CD4-positive, alpha-beta T cell (primary cell): ENCODE measurements around the gene EMC9. TPM values are rescaled to one million over a fixed set of nuclear protein-coding genes. Genes with fewer than 3 reads are reported as not detected.
A peak's percentile ranks its signal among the peaks of the same experiment; 100 is the strongest.

Experiments
- ATAC-seq: fragments of 200-7000 bp; cut with Tn5 transposase; one replicate; pipeline ENCODE4 v1.10.0; 2022; ENCODE audit warnings: mild to moderate bottlenecking; ENCODE audit not compliant: poor library complexity
- CTCF ChIA-PET: fragments of 350-600 bp; sonication (Branson Sonifier 250); formaldehyde crosslinking; loops from one replicate; lab custom pipeline; 2021; ENCODE audit warnings: antibody characterized with exemption, inconsistent platforms; lab: Charles Lee
- POLR2A ChIA-PET: fragments of 350-600 bp; sonication (Branson Sonifier 250); formaldehyde crosslinking; loops from one replicate; lab custom pipeline; 2021; ENCODE audit warnings: antibody characterized with exemption, inconsistent platforms; lab: Charles Lee
- DNase-seq, 14 experiments: peaks; one replicate each; pipeline ENCODE4 v3.0.0-alpha.2; 2013 to 2020; ENCODE audit warnings: mixed read lengths in 2 of 14
- H3K27ac ChIP-seq, 2 donors: one replicate each; pipeline versions ENCODE4 v1.5.1 to v1.7.0; 2013; ENCODE audit warnings: low read length in 2 of 2, low read depth in 1 of 2, mild to moderate bottlenecking in 1 of 2
- H3K27me3 ChIP-seq, 2 experiments: 1 replicate in 1 of 2; 2 replicates in 1 of 2; pipeline versions ENCODE4 v1.6.1 to v1.7.0; 2013; ENCODE audit warnings: low read length in 2 of 2, control low read depth in 1 of 2, mild to moderate bottlenecking in 1 of 2, moderate library complexity in 1 of 2; ENCODE audit not compliant: insufficient read depth in 2 of 2, control insufficient read depth in 1 of 2
- H3K36me3 ChIP-seq: one replicate; pipeline ENCODE4 v1.6.1; 2013; ENCODE audit warnings: low read length, control low read depth; ENCODE audit not compliant: insufficient read depth
- H3K4me1 ChIP-seq: one replicate; pipeline ENCODE4 v1.6.1; 2013; ENCODE audit warnings: low read length, control low read depth; ENCODE audit not compliant: insufficient read depth
- H3K4me3 ChIP-seq: one replicate; pipeline ENCODE4 v1.5.1; 2013; ENCODE audit warnings: mild to moderate bottlenecking, low read length, moderate library complexity
- H3K9me3 ChIP-seq, 2 experiments: 1 replicate in 1 of 2; 2 replicates in 1 of 2; pipeline versions ENCODE4 v1.6.1 to v1.7.0; 2013; ENCODE audit warnings: low read length in 2 of 2, mild to moderate bottlenecking in 2 of 2, control low read depth in 1 of 2, moderate library complexity in 1 of 2; ENCODE audit not compliant: control insufficient read depth in 1 of 2, insufficient read depth in 1 of 2
- H3K27ac Mint-ChIP-seq: one replicate; pipeline ENCODE4 v1.8.0; 2020; ENCODE audit warnings: mixed read lengths
- H3K27me3 Mint-ChIP-seq: one replicate; pipeline ENCODE4 v1.8.0; 2021; ENCODE audit warnings: mixed read lengths
- H3K36me3 Mint-ChIP-seq: one replicate; pipeline ENCODE4 v1.8.0; 2021; ENCODE audit warnings: low read depth, mixed read lengths
- H3K4me1 Mint-ChIP-seq: one replicate; pipeline ENCODE4 v1.8.0; 2021; ENCODE audit warnings: low read depth, mixed read lengths
- H3K4me3 Mint-ChIP-seq: one replicate; pipeline ENCODE4 v1.8.0; 2020; ENCODE audit warnings: mild to moderate bottlenecking, mixed read lengths
- H3K9me3 Mint-ChIP-seq: one replicate; pipeline ENCODE4 v1.8.0; 2020; ENCODE audit warnings: mixed read lengths
- intact Hi-C, 2 experiments: fragments of 100-400 bp; cut with DNase I in 1 of 2; cut with micrococcal nuclease in 1 of 2; formaldehyde crosslinking; loops; one replicate each; pipeline versions ENCODE4 v1.15.1 to v1.9.0; 2023 to 2025; cut with DNase I, micrococcal nuclease
- total RNA-seq, 174 experiments: library from RNA in 2 of 174; stranded (reverse) in 2 of 174; gene quantifications; one replicate each; pipeline ENCODE4 v1.2.3 and lab custom pipeline; 2021 to 2026
- TF ChIP-seq, protein P1 (sequence below): fragments of 200-600 bp; IDR thresholded peaks from one replicate; pipeline ENCODE4 v1.8.0; 2022; ENCODE audit warnings: antibody characterized with exemption, mild to moderate bottlenecking

Gene EMC9
- total RNA-seq, 2 experiments from 2014 or later, result 11.8 to 13.1 TPM

GRCh38 chr14:24145690-24146452 lies 4.5 kb upstream of the EMC9 start:
- TF ChIP-seq, protein P1, sequence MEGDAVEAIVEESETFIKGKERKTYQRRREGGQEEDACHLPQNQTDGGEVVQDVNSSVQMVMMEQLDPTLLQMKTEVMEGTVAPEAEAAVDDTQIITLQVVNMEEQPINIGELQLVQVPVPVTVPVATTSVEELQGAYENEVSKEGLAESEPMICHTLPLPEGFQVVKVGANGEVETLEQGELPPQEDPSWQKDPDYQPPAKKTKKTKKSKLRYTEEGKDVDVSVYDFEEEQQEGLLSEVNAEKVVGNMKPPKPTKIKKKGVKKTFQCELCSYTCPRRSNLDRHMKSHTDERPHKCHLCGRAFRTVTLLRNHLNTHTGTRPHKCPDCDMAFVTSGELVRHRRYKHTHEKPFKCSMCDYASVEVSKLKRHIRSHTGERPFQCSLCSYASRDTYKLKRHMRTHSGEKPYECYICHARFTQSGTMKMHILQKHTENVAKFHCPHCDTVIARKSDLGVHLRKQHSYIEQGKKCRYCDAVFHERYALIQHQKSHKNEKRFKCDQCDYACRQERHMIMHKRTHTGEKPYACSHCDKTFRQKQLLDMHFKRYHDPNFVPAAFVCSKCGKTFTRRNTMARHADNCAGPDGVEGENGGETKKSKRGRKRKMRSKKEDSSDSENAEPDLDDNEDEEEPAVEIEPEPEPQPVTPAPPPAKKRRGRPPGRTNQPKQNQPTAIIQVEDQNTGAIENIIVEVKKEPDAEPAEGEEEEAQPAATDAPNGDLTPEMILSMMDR, result no peak
- peak overlapping the region; percentile 76 to 82 for H3K27ac ChIP-seq
- H3K4me1 ChIP-seq, result peaks cover 63% of the 10 kb centered on the region
- DNase-seq (peak in 3 of 14 experiments; percentile 22 to 35 (median 30)), ATAC-seq (no peak)
- Mint-ChIP-seq H3K36me3 (peaks cover 82% of the 10 kb centered on the region), H3K4me3 (peak overlapping the region; percentile 99), H3K27ac (peak overlapping the region; percentile 90), H3K4me1 (peaks cover 71% of the 10 kb centered on the region), H3K27me3 (no peaks in the 10 kb centered on the region), H3K9me3 (no peaks in the 10 kb centered on the region)
- H3K4me3 ChIP-seq, result peak overlapping the region; percentile 93
- H3K36me3 ChIP-seq, result peaks cover 56% of the 10 kb centered on the region
- ChIA-PET CTCF (interaction anchor here (0.8 to 2.1 kb wide), 5 partner anchors 10 to 97 kb away, joined by 4 to 20 read pairs (median 5); partner anchors contain the start of genes IRF9, MDP1 and PSME1), POLR2A (interaction anchor here (0.7 to 8.1 kb wide), 20 partner anchors 10 to 1050 kb away, joined by 3 to 154 read pairs (median 9); partner anchors contain the start of genes C14orf119, CHMP4A, DCAF11 and IPO4)
- intact Hi-C loops, result loop anchor here (1.0 to 5.0 kb wide), 6 partner anchors 10 to 87 kb away; partner anchors contain the start of genes GMPR2 (in 2 of the 2), IPO4 (in 2 of the 2), NEDD8 (in 2 of the 2) and PSME1 (in 1 of the 2)
- no peaks in the 10 kb centered on the region for H3K27me3 ChIP-seq
- H3K9me3 ChIP-seq, result no peaks in the 10 kb centered on the region

GRCh38 chr14:24145219-24145618 lies 3.8 kb upstream of the EMC9 start:
- Histone ChIP-seq H3K9me3 (no peaks in the 10 kb centered on the region), H3K36me3 (peaks cover 49% of the 10 kb centered on the region), H3K4me3 (peak overlapping the region; percentile 93), H3K27ac (no peak overlapping the region), H3K27me3 (no peaks in the 10 kb centered on the region), H3K4me1 (peaks cover 63% of the 10 kb centered on the region)
- Mint-ChIP-seq H3K36me3 (peaks cover 80% of the 10 kb centered on the region), H3K27ac (peak overlapping the region; percentile 90), H3K27me3 (no peaks in the 10 kb centered on the region), H3K4me3 (peak overlapping the region; percentile 99), H3K4me1 (peaks cover 73% of the 10 kb centered on the region), H3K9me3 (no peaks in the 10 kb centered on the region)
- POLR2A ChIA-PET, result interaction anchor here (0.6 to 8.1 kb wide), 6 partner anchors 9 to 89 kb away, joined by 3 to 154 read pairs (median 70); partner anchors contain the start of genes DCAF11, IRF9, NRL and PSME1
- CTCF ChIA-PET, result interaction anchor here (1.2 to 2.1 kb wide), 2 partner anchors 16 to 36 kb away, joined by 3 to 20 read pairs; partner anchors contain the start of gene IRF9
- intact Hi-C loops, result loop anchor here in 1 of 2 experiments (2.0 to 5.0 kb wide), 3 partner anchors 28 to 87 kb away; partner anchors contain the start of genes GMPR2, IPO4 and NEDD8
- DNase-seq (no peak), ATAC-seq (no peak)
- TF ChIP-seq, protein P1, result no peak

- peaks cover 43% of the 10 kb centered on the region for H3K36me3 ChIP-seq
- Mint-ChIP-seq H3K36me3 (peaks cover 77% of the 10 kb centered on the region), H3K27me3 (no peaks in the 10 kb centered on the region), H3K4me1 (peaks cover 75% of the 10 kb centered on the region), H3K4me3 (peak overlapping the region; percentile 73), H3K27ac (peak overlapping the region; percentile 42), H3K9me3 (no peaks in the 10 kb centered on the region)
- ChIA-PET POLR2A (interaction anchor here (1.8 to 8.0 kb wide), 3 partner anchors 9 to 29 kb away, joined by 11 to 127 read pairs (median 119); partner anchors contain the start of genes DCAF11, IRF9, NRL and PSME1), CTCF (interaction anchor here (1.2 kb wide), 1 partner anchor 36 kb away, joined by 3 read pairs; no protein-coding TSS in a partner anchor)
- no peak for ATAC-seq
- no peaks in the 10 kb centered on the region for H3K27me3 ChIP-seq
- intact Hi-C loops, result loop anchor here in 1 of 2 experiments (2.0 kb wide), 1 partner anchor 28 kb away; no protein-coding TSS in a partner anchor
- H3K27ac ChIP-seq, result no peak overlapping the region
- TF ChIP-seq, protein P1, result no peak
- no peak for DNase-seq
- H3K4me1 ChIP-seq, result peaks cover 62% of the 10 kb centered on the region
- no peak overlapping the region for H3K4me3 ChIP-seq
- H3K9me3 ChIP-seq, result no peaks in the 10 kb centered on the region
Observed at GRCh38 chr14:24144451-24144850, 3.1 kb upstream of the EMC9 start.
